GM12865 (cell line): ENCODE measurements around the gene TRIP10.
A peak's percentile ranks its signal among the peaks of the same experiment; 100 is the strongest.
"Not testable (repeated sequence)": the region's sequence is repeated elsewhere in the genome, so short reads cannot be mapped to it uniquely, and the experiment has no call there.

Experiments
- DNase-seq: peaks from one replicate; pipeline ENCODE4 v3.0.0; 2010; ENCODE audit warnings: low read depth
- H3K4me3 ChIP-seq: 2 replicates; pipeline ENCODE4 v1.5.1; 2011; ENCODE audit warnings: mild to moderate bottlenecking, low read depth, low read length, control low read depth
- TF ChIP-seq, protein P1 (sequence below): IDR thresholded peaks from 2 replicates; pipeline ENCODE4 v1.5.1; 2011; ENCODE audit warnings: low read length, control low read depth, low read depth, inconsistent platforms; ENCODE audit not compliant: insufficient read depth; ENCODE audit errors: missing control alignments

TRIP10 gene

DNA sequence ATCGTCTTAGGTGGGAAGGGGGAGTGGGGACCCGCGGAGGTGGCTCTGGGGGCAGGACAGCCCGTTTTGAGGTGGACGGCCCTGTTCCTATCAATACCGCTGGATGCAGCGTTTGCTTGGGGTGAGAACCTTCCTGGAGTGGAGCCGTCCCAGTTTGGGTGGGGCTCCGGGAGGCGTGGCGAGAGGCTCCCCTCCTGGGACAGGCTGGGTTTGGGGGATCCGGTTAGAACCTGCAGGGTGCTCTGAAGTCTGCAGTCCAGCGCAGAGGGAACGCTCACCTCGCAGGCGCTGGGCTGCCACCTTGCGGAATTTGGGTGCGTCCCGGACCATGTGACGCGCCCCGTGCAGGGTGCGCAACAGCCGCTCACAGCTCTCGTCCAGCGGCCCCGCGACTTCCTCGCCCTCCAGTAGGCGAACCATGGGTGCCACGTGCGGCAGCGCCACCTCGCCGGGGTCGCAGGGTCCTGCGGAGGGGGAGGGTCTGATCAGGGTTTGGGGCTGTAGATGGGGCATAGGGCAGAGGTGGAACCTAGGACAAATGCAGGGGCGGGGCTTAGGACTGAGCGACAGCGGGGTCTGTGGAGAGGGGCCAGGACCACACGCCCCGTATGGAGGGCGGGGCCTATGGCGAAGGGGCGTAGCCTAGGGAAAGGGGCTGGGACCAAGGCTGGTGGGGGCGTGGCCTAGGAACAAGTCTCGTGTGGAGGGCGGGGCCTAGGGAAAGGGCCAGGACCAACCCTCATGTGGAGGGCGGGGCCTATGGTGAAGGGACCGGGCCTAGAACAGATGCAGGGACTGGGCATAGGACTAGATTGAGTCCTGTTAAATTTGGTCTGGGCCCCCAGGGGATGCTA, 13.9 kb downstream of the TRIP10 start:
- H3K4me3 ChIP-seq = peak overlapping the region; percentile 50
- TF ChIP-seq, protein P1, sequence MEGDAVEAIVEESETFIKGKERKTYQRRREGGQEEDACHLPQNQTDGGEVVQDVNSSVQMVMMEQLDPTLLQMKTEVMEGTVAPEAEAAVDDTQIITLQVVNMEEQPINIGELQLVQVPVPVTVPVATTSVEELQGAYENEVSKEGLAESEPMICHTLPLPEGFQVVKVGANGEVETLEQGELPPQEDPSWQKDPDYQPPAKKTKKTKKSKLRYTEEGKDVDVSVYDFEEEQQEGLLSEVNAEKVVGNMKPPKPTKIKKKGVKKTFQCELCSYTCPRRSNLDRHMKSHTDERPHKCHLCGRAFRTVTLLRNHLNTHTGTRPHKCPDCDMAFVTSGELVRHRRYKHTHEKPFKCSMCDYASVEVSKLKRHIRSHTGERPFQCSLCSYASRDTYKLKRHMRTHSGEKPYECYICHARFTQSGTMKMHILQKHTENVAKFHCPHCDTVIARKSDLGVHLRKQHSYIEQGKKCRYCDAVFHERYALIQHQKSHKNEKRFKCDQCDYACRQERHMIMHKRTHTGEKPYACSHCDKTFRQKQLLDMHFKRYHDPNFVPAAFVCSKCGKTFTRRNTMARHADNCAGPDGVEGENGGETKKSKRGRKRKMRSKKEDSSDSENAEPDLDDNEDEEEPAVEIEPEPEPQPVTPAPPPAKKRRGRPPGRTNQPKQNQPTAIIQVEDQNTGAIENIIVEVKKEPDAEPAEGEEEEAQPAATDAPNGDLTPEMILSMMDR = peak; percentile 60
- DNase-seq = peak; percentile 96

DNA sequence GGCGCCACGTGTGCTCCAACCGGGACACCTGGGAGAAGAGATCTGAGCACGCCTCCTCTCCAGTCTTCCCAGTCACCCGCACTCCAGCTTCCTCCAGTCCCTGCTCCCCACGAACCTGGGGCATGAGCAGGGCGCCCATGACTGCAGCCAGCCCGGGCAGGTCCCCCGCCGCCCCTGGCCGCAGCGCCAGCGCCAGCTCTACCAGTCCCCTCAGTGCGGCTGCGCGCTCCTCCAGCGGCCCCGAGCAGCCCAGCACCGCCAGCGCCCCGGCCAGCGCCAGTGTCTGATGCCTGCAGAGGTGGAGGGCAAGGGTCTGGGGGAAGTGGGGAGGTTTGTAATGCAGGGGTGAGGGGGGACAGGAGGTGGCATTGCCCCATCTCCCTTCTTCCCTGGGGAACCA, 14.7 kb downstream of the TRIP10 start:
- no peak overlapping the region for H3K4me3 ChIP-seq
- TF ChIP-seq, protein P1 = no peak
- no peak for DNase-seq

DNA sequence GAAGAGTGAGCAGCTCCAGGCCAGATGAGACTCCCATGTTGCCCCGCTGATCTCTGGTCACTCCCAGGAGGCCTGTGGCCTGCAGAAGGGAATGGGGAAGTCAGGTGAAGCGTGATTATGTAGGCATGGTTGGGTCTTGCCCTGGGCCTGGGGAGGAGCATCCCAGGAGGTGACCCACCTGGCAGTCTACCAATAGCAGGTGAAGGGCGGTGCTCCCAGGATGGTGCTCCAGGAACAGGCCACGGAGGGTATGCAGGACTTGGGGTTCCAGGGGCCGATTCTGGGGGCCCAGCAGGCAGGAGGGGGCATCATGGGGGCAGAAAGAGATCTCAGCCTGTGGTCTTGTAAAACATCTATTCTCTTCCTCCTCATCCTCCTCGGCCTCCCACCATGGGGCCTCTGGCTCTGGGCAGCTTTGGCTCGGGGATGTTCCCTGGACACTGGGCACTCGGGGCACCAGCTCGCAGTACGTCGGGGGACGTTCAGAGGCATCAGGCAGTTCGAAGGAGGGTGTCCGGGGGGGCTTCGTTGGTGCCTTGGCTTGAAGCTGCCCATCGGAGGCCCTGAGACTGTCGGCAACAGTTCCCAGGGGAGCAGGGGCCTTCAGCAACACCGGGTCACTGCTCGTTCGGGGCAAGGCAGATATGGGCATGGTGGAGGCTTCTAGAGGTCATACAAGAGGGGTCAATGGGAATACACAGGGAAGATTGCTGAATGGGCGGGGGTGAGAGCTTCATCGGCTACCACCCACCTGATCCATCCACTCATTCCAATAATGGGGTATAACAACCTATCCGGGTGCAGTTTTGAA, 15.4 kb downstream of the TRIP10 start:
- no peak for DNase-seq
- H3K4me3 ChIP-seq = no peak overlapping the region
- TF ChIP-seq, protein P1 = no peak

DNA sequence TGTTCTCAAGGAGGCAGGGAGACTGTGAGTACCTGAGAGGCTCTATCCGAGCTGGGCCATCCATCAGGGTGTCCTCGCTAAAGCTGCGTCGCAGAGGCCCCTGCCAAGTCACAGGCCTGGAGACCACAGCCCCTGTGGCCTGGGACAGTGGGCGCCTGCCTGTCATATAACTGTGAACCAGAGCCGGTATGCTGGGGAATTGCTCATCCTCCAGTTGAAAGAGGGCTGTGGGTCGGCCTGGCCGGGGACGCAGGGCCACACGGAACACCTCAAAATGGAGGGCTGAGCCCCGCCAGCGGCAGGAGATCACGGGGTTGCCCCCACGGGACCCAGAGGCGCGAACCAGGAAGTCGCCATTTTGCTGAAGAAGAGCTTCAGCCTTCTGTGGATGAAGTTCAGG, 21.1 kb downstream of the TRIP10 start:
- TF ChIP-seq, protein P1 = no peak
- no peak overlapping the region for H3K4me3 ChIP-seq
- DNase-seq = no peak

DNA sequence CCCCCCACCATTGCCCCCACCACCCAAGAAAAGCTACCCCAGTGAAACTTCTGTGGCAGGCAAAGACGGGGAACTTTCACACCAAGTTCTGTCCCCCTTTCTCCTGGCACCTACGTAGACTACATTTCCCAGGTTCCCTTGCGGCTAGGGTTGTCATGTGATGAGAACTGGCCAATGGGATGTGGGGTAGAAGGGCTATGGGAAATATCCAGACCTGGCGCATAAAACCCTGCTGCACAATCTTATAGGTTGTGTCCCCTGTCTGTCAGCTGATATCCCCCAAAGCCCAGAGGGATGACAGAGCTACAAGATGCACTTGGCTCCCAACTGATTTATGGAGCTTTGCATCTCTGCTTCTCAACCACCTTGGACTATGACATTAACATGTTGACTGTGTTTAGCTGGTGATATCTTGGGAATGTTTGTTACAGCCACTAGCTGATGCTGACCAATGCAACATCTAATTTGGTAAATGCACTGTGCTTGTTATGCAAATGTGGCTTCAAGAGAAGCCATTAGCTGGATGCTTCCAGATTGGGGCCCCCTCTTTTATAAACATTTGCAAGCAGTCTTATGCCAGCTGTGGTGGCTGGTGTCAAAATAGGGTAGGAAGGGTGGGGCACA, 21.7 kb downstream of the TRIP10 start:
- TF ChIP-seq, protein P1 = no peak
- DNase-seq = peak; percentile 49
- H3K4me3 ChIP-seq = no peak overlapping the region

DNA sequence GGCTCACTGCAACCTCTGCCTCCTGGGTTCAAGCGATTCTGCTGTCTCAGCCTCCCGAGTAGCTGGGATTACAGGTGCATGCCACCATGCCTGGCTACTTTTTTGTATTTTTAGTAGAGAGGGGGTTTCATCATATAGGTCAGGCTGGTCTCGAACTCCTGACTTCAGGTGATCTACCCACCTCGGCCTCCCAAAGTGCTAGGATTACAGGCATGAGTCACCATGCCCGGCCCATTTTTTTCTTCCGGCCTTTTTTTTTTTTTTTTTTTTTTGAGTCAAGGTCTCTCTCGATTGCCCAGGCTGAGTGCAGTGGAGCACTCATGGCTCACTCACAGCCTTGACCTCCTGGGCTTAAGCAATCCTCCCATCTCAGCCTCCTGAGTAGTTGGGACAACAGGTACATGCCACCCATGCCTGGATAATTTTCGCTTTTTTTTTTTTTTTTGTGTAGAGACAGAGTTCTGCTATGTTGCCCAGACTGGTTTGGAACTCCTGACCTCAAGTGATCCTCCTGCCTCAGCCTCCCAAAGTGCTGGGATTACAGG, 22.8 kb downstream of the TRIP10 start:
- not testable (repeated sequence) for DNase-seq, H3K4me3 ChIP-seq

DNA sequence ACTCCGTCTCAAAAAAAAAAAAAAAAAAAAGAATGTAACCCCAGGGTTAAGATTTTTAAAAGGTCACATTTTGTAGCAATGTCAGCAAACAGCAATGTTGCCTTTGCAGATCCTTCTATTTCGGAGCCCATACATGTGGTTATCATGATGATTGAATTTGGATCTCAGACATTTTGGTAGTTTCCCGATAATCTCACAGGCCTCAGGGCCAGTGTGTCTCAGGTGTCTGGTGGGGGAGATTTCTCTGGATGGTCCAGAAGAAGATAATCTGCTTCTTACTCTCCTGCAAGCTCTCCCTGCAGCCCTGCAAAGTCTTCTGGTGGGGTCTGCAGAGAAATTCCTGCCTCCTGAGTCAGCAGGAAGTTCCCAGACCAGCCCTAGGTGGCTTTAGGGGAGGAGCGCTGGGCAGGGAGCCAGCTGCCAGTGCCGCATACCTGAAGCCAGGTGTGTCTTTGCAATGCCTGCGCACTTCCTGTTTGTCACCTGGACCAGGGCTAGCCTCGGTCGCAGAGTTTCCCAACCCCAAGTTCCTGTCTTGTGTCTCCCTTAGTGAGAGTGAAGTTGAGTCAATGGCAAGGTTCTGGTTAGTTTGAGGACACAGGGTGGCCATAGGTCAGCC, 26.4 kb downstream of the TRIP10 start:
- TF ChIP-seq, protein P1 = no peak
- peak overlapping the region; percentile 76 for H3K4me3 ChIP-seq
- no peak for DNase-seq
